H1 (cell line): ENCODE measurements around the gene SH3D19. TPM values are rescaled to one million over a fixed set of nuclear protein-coding genes. Genes with fewer than 3 reads are reported as not detected.

Source experiments
- CTCF ChIA-PET: fragments of 300-600 bp; sonication (Branson Sonifier 250); formaldehyde crosslinking; loops from one replicate; lab custom pipeline; 2021; ENCODE audit not compliant: partially characterized antibody; lab: Charles Lee
- POLR2A ChIA-PET: fragments of 300-600 bp; sonication (Branson Sonifier 250); formaldehyde crosslinking; loops from one replicate; lab custom pipeline; 2021; ENCODE audit warnings: inconsistent platforms; ENCODE audit not compliant: partially characterized antibody; lab: Charles Lee
- DNase-seq, 2 experiments: peaks; one replicate each; pipeline versions ENCODE4 v3.0.0 to v3.0.0-alpha.2; 2010 to 2022; ENCODE audit warnings: low spot score in 2 of 2, low read depth in 1 of 2, mixed read lengths in 1 of 2
- FAIRE-seq: peaks from 2 replicates; lab custom pipeline; 2011; peaks lifted over from hg19 to GRCh38; lab: Jason Lieb, UNC
- H2AFZ ChIP-seq: 2 replicates; pipeline ENCODE4 v1.8.1; 2012; ENCODE audit warnings: low read length, inconsistent platforms
- H2AK5ac ChIP-seq: 2 replicates; pipeline ENCODE4 v1.6.1; 2013; ENCODE audit warnings: low read depth, low read length
- H2BK120ac ChIP-seq: replicated peaks from 2 replicates; pipeline ENCODE3; 2013; ENCODE audit warnings: low read depth, low read length, inconsistent platforms
- H2BK12ac ChIP-seq: 2 replicates; pipeline ENCODE4 v1.6.1; 2013; ENCODE audit warnings: low read depth, low read length
- H2BK15ac ChIP-seq: 2 replicates; pipeline ENCODE4 v1.6.1; 2013; ENCODE audit warnings: low read length
- H2BK20ac ChIP-seq: 2 replicates; pipeline ENCODE4 v1.6.1; 2013; ENCODE audit warnings: low read length
- H2BK5ac ChIP-seq: 2 replicates; pipeline ENCODE4 v1.6.1; 2013; ENCODE audit warnings: low read depth, low read length
- H3K14ac ChIP-seq: 2 replicates; pipeline ENCODE4 v1.6.1; 2013; ENCODE audit warnings: inconsistent platforms; ENCODE audit not compliant: insufficient read length
- H3K18ac ChIP-seq: 2 replicates; pipeline ENCODE4 v1.6.1; 2013; ENCODE audit warnings: low read length; ENCODE audit errors: extremely low read depth
- H3K23ac ChIP-seq: 2 replicates; pipeline ENCODE4 v1.6.1; 2013; ENCODE audit warnings: inconsistent platforms; ENCODE audit not compliant: insufficient read length
- H3K23me2 ChIP-seq: 2 replicates; pipeline ENCODE4 v1.6.1; 2013; ENCODE audit warnings: low read depth, low read length
- H3K27ac ChIP-seq: 2 replicates; pipeline ENCODE4 v1.6.1; 2011; ENCODE audit warnings: low read depth, low read length, inconsistent platforms
- H3K27me3 ChIP-seq, 4 experiments: replicated peaks in 1 of 4; 1 replicate in 1 of 4; 2 replicates in 3 of 4; pipeline versions ENCODE4 v1.6.1 to v1.8.1; 2011 to 2013; ENCODE audit warnings: low read length in 3 of 4, mild to moderate bottlenecking in 3 of 4, inconsistent platforms in 2 of 4, mixed read lengths in 2 of 4, moderate library complexity in 1 of 4; ENCODE audit not compliant: control insufficient read depth in 3 of 4, insufficient read depth in 3 of 4; ENCODE audit errors: extremely low read depth in 1 of 4
- H3K36me3 ChIP-seq, 4 experiments: 2 replicates each; pipeline versions ENCODE4 v1.6.1 to v1.8.1; 2011 to 2013; ENCODE audit warnings: mild to moderate bottlenecking in 4 of 4, low read length in 3 of 4, moderate library complexity in 2 of 4, control low read depth in 1 of 4, inconsistent platforms in 1 of 4; ENCODE audit not compliant: insufficient read depth in 4 of 4, control insufficient read depth in 2 of 4
- H3K4ac ChIP-seq: replicated peaks from 2 replicates; pipeline ENCODE3; 2013; ENCODE audit warnings: low read length, low read depth, mixed read lengths, inconsistent platforms; ENCODE audit not compliant: insufficient read length
- H3K4me1 ChIP-seq, 4 experiments: replicated peaks in 1 of 4; 1 replicate in 1 of 4; 2 replicates in 3 of 4; pipeline versions ENCODE4 v1.6.1 to v1.8.1; 2011 to 2013; ENCODE audit warnings: low read length in 3 of 4, inconsistent platforms in 2 of 4, mixed read lengths in 1 of 4; ENCODE audit not compliant: insufficient read depth in 4 of 4, control insufficient read depth in 3 of 4
- H3K4me2 ChIP-seq, 2 experiments: 2 replicates each; pipeline versions ENCODE4 v1.6.1 to v1.8.1; 2011 to 2013; ENCODE audit warnings: low read depth in 2 of 2, low read length in 2 of 2, control low read depth in 1 of 2, inconsistent platforms in 1 of 2, mild to moderate bottlenecking in 1 of 2; ENCODE audit not compliant: insufficient read depth in 1 of 2
- H3K4me3 ChIP-seq, 4 experiments: fragments of 200-600, 300-600 bp in 1 of 4; sonication (generic), shearing (Covaris generic), sonication (Bioruptor Twin) in 1 of 4; 2 replicates each; pipeline versions ENCODE4 v1.5.1 to v1.8.1; 2011 to 2016; ENCODE audit warnings: low read length in 4 of 4, low read depth in 3 of 4, control low read depth in 2 of 4, inconsistent platforms in 2 of 4, mild to moderate bottlenecking in 2 of 4, mixed read lengths in 1 of 4, moderate library complexity in 1 of 4; ENCODE audit not compliant: insufficient read depth in 2 of 4; ENCODE audit errors: extremely low read depth in 1 of 4
- H3K56ac ChIP-seq: replicated peaks from 2 replicates; pipeline ENCODE3; 2013; ENCODE audit warnings: low read depth, mild to moderate bottlenecking, mixed read lengths, low read length, inconsistent platforms; ENCODE audit not compliant: insufficient read length
- H3K79me1 ChIP-seq: 2 replicates; pipeline ENCODE4 v1.6.1; 2013; ENCODE audit warnings: low read depth, low read length, control low read depth
- H3K79me2 ChIP-seq, 2 experiments: 2 replicates each; pipeline versions ENCODE4 v1.6.1 to v1.8.1; 2012 to 2013; ENCODE audit warnings: low read length in 2 of 2, mild to moderate bottlenecking in 2 of 2, inconsistent platforms in 1 of 2; ENCODE audit not compliant: insufficient read depth in 2 of 2, control insufficient read depth in 1 of 2
- H3K9ac ChIP-seq, 4 experiments: replicated peaks in 1 of 4; 1 replicate in 1 of 4; 2 replicates in 3 of 4; pipeline versions ENCODE4 v1.6.1 to v1.8.1; 2011 to 2013; ENCODE audit warnings: low read depth in 3 of 4, low read length in 3 of 4, control low read depth in 2 of 4, mild to moderate bottlenecking in 2 of 4, moderate library complexity in 2 of 4, inconsistent platforms in 1 of 4; ENCODE audit errors: extremely low read depth in 1 of 4
- H3K9me3 ChIP-seq, 2 experiments: 2 replicates each; pipeline versions ENCODE4 v1.6.1 to v1.8.1; 2012 to 2013; ENCODE audit warnings: mild to moderate bottlenecking in 2 of 2, moderate library complexity in 2 of 2, control low read depth in 1 of 2, inconsistent platforms in 1 of 2, low read depth in 1 of 2, low read length in 1 of 2, mixed read lengths in 1 of 2; ENCODE audit not compliant: insufficient read depth in 2 of 2
- H4K20me1 ChIP-seq, 2 experiments: replicated peaks in 1 of 2; 2 replicates each; pipeline versions ENCODE3 to v1.8.1; 2011 to 2013; ENCODE audit warnings: inconsistent platforms in 2 of 2, low read length in 2 of 2, mild to moderate bottlenecking in 1 of 2; ENCODE audit not compliant: insufficient read depth in 2 of 2, control insufficient read depth in 1 of 2
- H4K5ac ChIP-seq: 2 replicates; pipeline ENCODE4 v1.6.1; 2013; ENCODE audit warnings: low read length, low read depth, mixed read lengths, inconsistent platforms; ENCODE audit not compliant: insufficient read length
- H4K8ac ChIP-seq: 2 replicates; pipeline ENCODE4 v1.8.0; 2013; ENCODE audit warnings: mild to moderate bottlenecking, moderate library complexity, low read length, inconsistent platforms; ENCODE audit not compliant: insufficient read depth; ENCODE audit errors: extremely low read depth
- H4K91ac ChIP-seq: replicated peaks from 2 replicates; pipeline ENCODE3; 2013; ENCODE audit warnings: low read length, mixed read lengths, inconsistent platforms; ENCODE audit not compliant: insufficient read length
- CBX5 ChIP-seq: fragments of 300-800, 300-1000 bp; sonication (generic); IDR thresholded peaks from 2 replicates; pipeline ENCODE4 v1.7.1; 2016; ENCODE audit warnings: antibody characterized with exemption, low read length, low read depth
- EZH2 ChIP-seq: fragments of 200-600 bp; sonication (generic); IDR thresholded peaks from 2 replicates; pipeline ENCODE4 v1.7.1; 2012; ENCODE audit warnings: low read depth, mild to moderate bottlenecking, moderate library complexity, low read length, inconsistent platforms; ENCODE audit not compliant: severe bottlenecking
- JUN ChIP-seq: IDR thresholded peaks from 2 replicates; pipeline ENCODE4 v1.6.1; 2011; ENCODE audit warnings: low read depth, mild to moderate bottlenecking, improper control_type of control experiment, low read length
- NRF1 ChIP-seq: IDR thresholded peaks from 2 replicates; pipeline ENCODE4 v1.6.1; 2011; ENCODE audit warnings: mild to moderate bottlenecking, low read depth, low read length, improper control_type of control experiment
- POLR2AphosphoS5 ChIP-seq: IDR thresholded peaks from 2 replicates; pipeline ENCODE4 v1.6.1; 2011; ENCODE audit warnings: low read depth, low read length
- SIRT6 ChIP-seq: IDR thresholded peaks from one replicate; pipeline ENCODE4 v1.7.1; 2012; ENCODE audit warnings: low read length, inconsistent platforms
- TAF1 ChIP-seq: IDR thresholded peaks from 2 replicates; pipeline ENCODE4 v1.6.1; 2011; ENCODE audit warnings: mild to moderate bottlenecking, low read depth, low read length
- USF2 ChIP-seq: IDR thresholded peaks from 2 replicates; pipeline ENCODE4 v1.6.1; 2011; ENCODE audit warnings: low read length, improper control_type of control experiment
- WGBS, 2 experiments: shearing (Covaris generic) in 1 of 2; methylation state at CpG; one replicate each; pipeline versions ENCODE4 v1.1.6 to v1.1.7; 2013 to 2015; ENCODE audit warnings: low lambda C conversion rate in 2 of 2, mixed read lengths in 2 of 2, inconsistent platforms in 1 of 2, low coverage in 1 of 2, missing lambda C conversion rate in 1 of 2; ENCODE audit not compliant: insufficient replicate concordance in 2 of 2, insufficient coverage in 1 of 2, insufficient read length in 1 of 2; ENCODE audit errors: extremely low coverage in 1 of 2, missing lambda C conversion rate in 1 of 2; 5-methylcytosine and 5-hydroxymethylcytosine counted together
- polyA plus RNA-seq, 7 experiments: library from polyadenylated mRNA; depleted of rRNA in 3 of 7; stranded (reverse) in 5 of 7; unstranded in 2 of 7; fragments of >200 nt in 5 of 7; fragments of 200-250 nt in 2 of 7; gene quantifications; 1 replicate in 5 of 7; 2 replicates in 1 of 7; 4 replicates in 1 of 7; pipeline versions ENCODE4 v1.2.1 to v1.2.3, GENCODE V29; 2011 to 2013; ENCODE audit warnings: missing spikeins in 2 of 7, mixed read lengths in 2 of 7
- total RNA-seq: library from RNA; stranded (reverse); fragmentation: NEBNext Ultra II Directional; extraction: Animal tissue kit (Norgen Biotek cat#: 25700); gene quantifications from 2 replicates; pipeline ENCODE4 v1.2.1, GENCODE V29; 2021

Gene SH3D19
- total and polyA plus RNA-seq, 2 of the 8 experiments (the other 6 are each of a cell fraction or from before 2014, with no cell fraction given) = 11.7 to 51.3 TPM

DNA sequence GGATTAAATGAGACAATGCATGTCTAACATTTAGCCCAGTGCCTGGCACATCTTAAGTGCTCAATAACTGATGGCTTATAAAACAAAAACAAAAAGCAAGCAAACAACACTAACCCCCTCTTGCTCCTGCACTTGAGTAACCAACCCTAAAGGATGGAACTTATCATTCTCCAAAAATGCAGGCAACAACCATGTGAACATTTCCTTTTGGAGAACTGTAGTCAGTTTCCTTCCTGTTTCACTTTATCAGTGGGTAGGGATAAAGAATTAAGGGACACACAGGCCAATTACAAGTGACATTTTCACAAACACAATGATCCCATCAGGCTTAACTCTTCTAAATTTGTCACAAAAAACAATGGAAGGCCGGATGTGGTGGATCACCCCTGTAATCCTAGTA lies 195.6 kb downstream of the SH3D19 start:
- Histone ChIP-seq H2AFZ (no peak overlapping the region), H3K79me1 (no peaks in the 10 kb centered on the region), H4K91ac (no peak overlapping the region), H4K5ac (no peak overlapping the region), H3K23me2 (no peaks in the 10 kb centered on the region), H2AK5ac (no peak overlapping the region), H3K36me3 (peaks cover 3 to 24% (median 12%) of the 10 kb centered on the region in 4 experiments; a peak in 5 of 8 replicates), H3K18ac (no peak overlapping the region), H3K9me3 (no peaks in the 10 kb centered on the region), H3K9ac (no peak overlapping the region), H2BK120ac (no peak overlapping the region), H3K56ac (no peak overlapping the region), H3K14ac (no peak overlapping the region), H3K79me2 (no peaks in the 10 kb centered on the region), H2BK15ac (no peak overlapping the region), H2BK5ac (no peak overlapping the region), H3K4me1 (no peaks in the 10 kb centered on the region), H3K27me3 (no peaks in the 10 kb centered on the region), H4K8ac (no peak overlapping the region), H2BK20ac (no peak overlapping the region), H3K23ac (no peak overlapping the region), H3K4ac (no peak overlapping the region), H3K27ac (no peak overlapping the region), H3K4me3 (no peak overlapping the region), H3K4me2 (no peak overlapping the region), H2BK12ac (no peak overlapping the region), H4K20me1 (no peaks in the 10 kb centered on the region)
- ChIA-PET CTCF (interaction anchor here (2.2 kb wide), 1 partner anchor 12 kb away, joined by 15 read pairs; no protein-coding TSS in a partner anchor), POLR2A (interaction anchor here (2.2 kb wide), 1 partner anchor 30 kb away, joined by 5 read pairs; the partner anchor contains the start of gene RPS3A)
- DNase-seq (no peak), FAIRE-seq (no peak)
- TF ChIP-seq USF2 (no peak), SIRT6 (no peak), EZH2 (no peak), NRF1 (no peak), JUN (no peak), POLR2AphosphoS5 (no peak), CBX5 (no peak), TAF1 (no peak)
- 100% methylated on average over 1 of the region's 1 CpG; no CpG with 5 or more reads in 1 of the 2 experiments for WGBS, 2 experiments
